ENCODE data around the gene ANKLE1.
A peak's percentile ranks its signal among the peaks of the same experiment; 100 is the strongest.

The ANKLE1 gene

GRCh38 chr19:17296273-17296672, 14.6 kb downstream of the ANKLE1 start:
- ChIA-PET CTCF (interaction anchor here (0.6 to 2.1 kb wide), 5 partner anchors 9 to 233 kb away, joined by 3 to 10 read pairs (median 4); partner anchors contain the start of gene MRPL34), POLR2A (interaction anchor here (0.6 kb wide), 1 partner anchor 9 kb away, joined by 3 read pairs; no protein-coding TSS in a partner anchor)
- H3K36me3 ChIP-seq (ENCODE audit: control insufficient read depth in 2 of 2, insufficient read depth in 1 of 2, low read length in 2 of 2), result peaks cover 0 to 53% of the 10 kb centered on the region in 2 experiments; a peak in 2 of 3 replicates
- no peaks in the 10 kb centered on the region for H3K4me1 ChIP-seq (ENCODE audit: control insufficient read depth, insufficient read depth, low read length)
- H3K9me3 ChIP-seq (ENCODE audit: control insufficient read depth, insufficient read depth, low read depth, low read length), result no peaks in the 10 kb centered on the region
- no peak overlapping the region for H3K27ac ChIP-seq (ENCODE audit: extremely low read depth, low read depth, low read length)
- no peak overlapping the region for H3K4me3 ChIP-seq (ENCODE audit: low read depth, low read length)
- TF ChIP-seq ZNF654 (tag by site-specific recombination; IDR thresholded peaks at IDR 0.05; ENCODE audit: low read depth) (peak; percentile 40), ZBTB7A (tag by site-specific recombination; IDR thresholded peaks at IDR 0.05; ENCODE audit: low read depth) (no peak), PATZ1 (tag by site-specific recombination; IDR thresholded peaks at IDR 0.05) (no peak), ZNF544 (tag by site-specific recombination; IDR thresholded peaks at IDR 0.05) (no peak), ZNF600 (tag by site-specific recombination; IDR thresholded peaks at IDR 0.05) (peak; percentile 70), ZNF768 (tag by site-specific recombination; IDR thresholded peaks at IDR 0.05) (no peak), OSR2 (tag by site-specific recombination; IDR thresholded peaks at IDR 0.05) (peak; percentile 15; the same call in 1 of the 2 replicates), ZNF10 (tag by site-specific recombination; IDR thresholded peaks at IDR 0.05) (0 out of 2 replicates have a peak, but pooled peaks have one; percentile 11), PRDM1 (tag by site-specific recombination; IDR thresholded peaks at IDR 0.05) (peak; percentile 34; the same call in 1 of the 2 replicates), REPIN1 (tag by site-specific recombination; IDR thresholded peaks at IDR 0.05; ENCODE audit: low read depth) (no peak), ZNF416 (tag by site-specific recombination; IDR thresholded peaks at IDR 0.05) (no peak), ZNF621 (tag by site-specific recombination; IDR thresholded peaks at IDR 0.05) (no peak), ZNF560 (tag by site-specific recombination; IDR thresholded peaks at IDR 0.05; ENCODE audit: borderline replicate concordance) (no peak), ZFHX2 (tag by site-specific recombination; conservative IDR thresholded peaks at IDR 0.05) (no peak)

- Histone ChIP-seq H3K36me3 (ENCODE audit: control insufficient read depth in 2 of 2, insufficient read depth in 1 of 2, low read length in 2 of 2) (peaks cover 0 to 54% of the 10 kb centered on the region in 2 experiments; a peak in 2 of 3 replicates), H3K4me1 (ENCODE audit: control insufficient read depth, insufficient read depth, low read length) (no peaks in the 10 kb centered on the region), H3K27ac (ENCODE audit: extremely low read depth, low read depth, low read length) (no peak overlapping the region), H3K9me3 (ENCODE audit: control insufficient read depth, insufficient read depth, low read depth, low read length) (no peaks in the 10 kb centered on the region), H3K4me3 (ENCODE audit: low read depth, low read length) (no peak overlapping the region)
- ChIA-PET CTCF (interaction anchor here (0.7 to 2.1 kb wide), 3 partner anchors 37 to 233 kb away, joined by 3 to 10 read pairs (median 4); no protein-coding TSS in a partner anchor), POLR2A (interaction anchor here (1.0 kb wide), 4 partner anchors 8 to 82 kb away, joined by 3 to 4 read pairs (median 3); partner anchors contain the start of genes ANO8, DDA1 and USE1)
- TF ChIP-seq EGR2 (tag by site-specific recombination; IDR thresholded peaks at IDR 0.05; ENCODE audit: low read depth) (no peak), MYNN (tag by site-specific recombination; IDR thresholded peaks at IDR 0.05; ENCODE audit: borderline replicate concordance) (no peak), ZFP3 (tag by site-specific recombination; IDR thresholded peaks at IDR 0.05; ENCODE audit: low read depth) (no peak), ZNF404 (tag by site-specific recombination; IDR thresholded peaks at IDR 0.05) (no peak), ZNF600 (tag by site-specific recombination; IDR thresholded peaks at IDR 0.05) (no peak), SP3 (tag by site-specific recombination; IDR thresholded peaks at IDR 0.05) (no peak), ZSCAN5A (tag by site-specific recombination; IDR thresholded peaks at IDR 0.05) (no peak), HOXA7 (CRISPR knock-in tag; IDR thresholded peaks at IDR 0.05; ENCODE audit: borderline replicate concordance) (no peak), ZNF23 (tag by site-specific recombination; IDR thresholded peaks at IDR 0.05; ENCODE audit: borderline replicate concordance) (no peak), CTCF (tag by site-specific recombination; IDR thresholded peaks at IDR 0.05) (no peak), ZNF2 (tag by site-specific recombination; IDR thresholded peaks at IDR 0.05) (no peak), HOXD13 (CRISPR knock-in tag; IDR thresholded peaks at IDR 0.05; ENCODE audit: borderline replicate concordance) (no peak)
- TF ChIP-seq, protein P1, sequence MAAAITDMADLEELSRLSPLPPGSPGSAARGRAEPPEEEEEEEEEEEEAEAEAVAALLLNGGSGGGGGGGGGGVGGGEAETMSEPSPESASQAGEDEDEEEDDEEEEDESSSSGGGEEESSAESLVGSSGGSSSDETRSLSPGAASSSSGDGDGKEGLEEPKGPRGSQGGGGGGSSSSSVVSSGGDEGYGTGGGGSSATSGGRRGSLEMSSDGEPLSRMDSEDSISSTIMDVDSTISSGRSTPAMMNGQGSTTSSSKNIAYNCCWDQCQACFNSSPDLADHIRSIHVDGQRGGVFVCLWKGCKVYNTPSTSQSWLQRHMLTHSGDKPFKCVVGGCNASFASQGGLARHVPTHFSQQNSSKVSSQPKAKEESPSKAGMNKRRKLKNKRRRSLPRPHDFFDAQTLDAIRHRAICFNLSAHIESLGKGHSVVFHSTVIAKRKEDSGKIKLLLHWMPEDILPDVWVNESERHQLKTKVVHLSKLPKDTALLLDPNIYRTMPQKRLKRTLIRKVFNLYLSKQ (tag by site-specific recombination; IDR thresholded peaks at IDR 0.05; ENCODE audit: borderline replicate concordance), result no peak
These were observed 15.3 kb downstream of the ANKLE1 start for GRCh38 chr19:17296976-17297375.

Data from HEK293 (cell line).